GM19035 (cell line): ENCODE results near the gene RAE1.
"Not testable (repeated sequence)": the region's sequence is repeated elsewhere in the genome, so short reads cannot be mapped to it uniquely, and the experiment has no call there.

Experiments
- ATAC-seq: cut with Tn5 transposase; IDR thresholded peaks from one replicate; pipeline ENCODE4 v1.9.1; 2021; ENCODE audit not compliant: unreplicated experiment

RAE1 gene

GRCh38 chr20:57326667-57327455 lies 24.2 kb upstream of the RAE1 start:
- ATAC-seq: no peak

GRCh38 chr20:57327820-57328219 lies 23.2 kb upstream of the RAE1 start:
- no peak for ATAC-seq

- ATAC-seq: no peak
These were observed 21.3 kb upstream of the RAE1 start, which contains the start of gene SPO11 for GRCh38 chr20:57329608-57330221. Gene SPO11 (plus strand): TSS chr20:57329803. CDS start chr20:57329868, 65 bp downstream.

- ATAC-seq: no peak
These were observed 20.1 kb upstream of the RAE1 start for GRCh38 chr20:57330998-57331397.

GRCh38 chr20:57332105-57333089 lies 18.7 kb upstream of the RAE1 start:
- no peak for ATAC-seq

- ATAC-seq: no peak
These were observed 15.7 kb upstream of the RAE1 start for GRCh38 chr20:57335392-57335791.

- ATAC-seq: no peak
These were observed 9.4 kb upstream of the RAE1 start for GRCh38 chr20:57341663-57342062.

- ATAC-seq: no peak
These were observed 8.2 kb upstream of the RAE1 start for GRCh38 chr20:57342829-57343228.

- ATAC-seq: no peak
These were observed 4.6 kb upstream of the RAE1 start for GRCh38 chr20:57346477-57346876.

- no peak for ATAC-seq
These were observed 3.7 kb upstream of the RAE1 start for GRCh38 chr20:57347393-57347792.

- ATAC-seq: not testable (repeated sequence)
These were observed 2.7 kb upstream of the RAE1 start for GRCh38 chr20:57348200-57348921.

- ATAC-seq: not testable (repeated sequence)
These were observed 2.0 kb upstream of the RAE1 start for GRCh38 chr20:57348922-57349574.

- ATAC-seq: no peak
These were observed 859 bp upstream of the RAE1 start for GRCh38 chr20:57350081-57350710.

- ATAC-seq: not testable (repeated sequence)
These were observed 371 bp upstream of the RAE1 start for GRCh38 chr20:57350726-57351041.

- ATAC-seq: no peak
These were observed 1.2 kb downstream of the RAE1 start for GRCh38 chr20:57352305-57352704.

- ATAC-seq: no peak
These were observed 2.3 kb downstream of the RAE1 start for GRCh38 chr20:57353351-57353750.

- ATAC-seq: no peak
These were observed 10.5 kb downstream of the RAE1 start for GRCh38 chr20:57361517-57361916.

- no peak for ATAC-seq
These were observed 13.4 kb downstream of the RAE1 start for GRCh38 chr20:57364451-57364850.

- no peak for ATAC-seq
These were observed 18.5 kb downstream of the RAE1 start for GRCh38 chr20:57369596-57369995.

GRCh38 chr20:57370316-57370715 lies 19.3 kb downstream of the RAE1 start:
- ATAC-seq: no peak
